HEK293T (cell line): Measurements from ENCODE around the gene RHOB.
"Not testable (repeated sequence)": the region's sequence is repeated elsewhere in the genome, so short reads cannot be mapped to it uniquely, and the experiment has no call there.

ENCODE experiments used
- CTCF ChIA-PET: fragments of 350-600 bp; formaldehyde crosslinking; extraction: SDS; loops from one replicate; lab custom pipeline; 2021; ENCODE audit warnings: antibody characterized with exemption, inconsistent platforms; lab: Yijun Ruan, JAX
- POLR2A ChIA-PET: fragments of 350-600 bp; formaldehyde crosslinking; extraction: SDS; loops from one replicate; lab custom pipeline; 2020; ENCODE audit warnings: antibody characterized with exemption, inconsistent platforms; lab: Yijun Ruan, JAX
- DNase-seq: peaks from one replicate; pipeline ENCODE4 v3.0.0; 2012; ENCODE audit warnings: mixed read lengths; ENCODE audit errors: extremely low spot score
- ARNT ChIP-seq: fragments of 450-650 bp; IDR thresholded peaks from 2 replicates; pipeline ENCODE4 v1.6.1; 2017; ENCODE audit warnings: mild to moderate bottlenecking
- BHLHE40 ChIP-seq: fragments of 450-650 bp; IDR thresholded peaks from 2 replicates; pipeline ENCODE4 v1.6.1; 2016; ENCODE audit warnings: mild to moderate bottlenecking, moderate library complexity, borderline replicate concordance
- CTBP1 ChIP-seq: fragments of 450-650 bp; IDR thresholded peaks from 2 replicates; pipeline ENCODE4 v1.6.1; 2016; ENCODE audit warnings: borderline replicate concordance
- ELF4 ChIP-seq: fragments of 450-650 bp; IDR thresholded peaks from 2 replicates; pipeline ENCODE4 v1.6.1; 2017; ENCODE audit warnings: antibody characterized with exemption
- FOXA1 ChIP-seq: fragments of 450-650 bp; IDR thresholded peaks from 2 replicates; pipeline ENCODE4 v1.6.1; 2016; ENCODE audit warnings: mild to moderate bottlenecking
- FOXK2 ChIP-seq: fragments of 450-650 bp; IDR thresholded peaks from 2 replicates; pipeline ENCODE4 v1.6.1; 2016; ENCODE audit warnings: mild to moderate bottlenecking
- FOXM1 ChIP-seq: fragments of 450-650 bp; IDR thresholded peaks from 2 replicates; pipeline ENCODE4 v1.6.1; 2017; ENCODE audit warnings: mild to moderate bottlenecking, borderline replicate concordance
- HDGF ChIP-seq: fragments of 450-650 bp; IDR thresholded peaks from 2 replicates; pipeline ENCODE4 v1.6.1; 2017; ENCODE audit warnings: antibody characterized with exemption, borderline replicate concordance
- L3MBTL2 ChIP-seq: fragments of 450-650 bp; conservative IDR thresholded peaks from 2 replicates; pipeline ENCODE4 v1.6.1; 2016; ENCODE audit warnings: mild to moderate bottlenecking
- LEF1 ChIP-seq: fragments of 450-650 bp; IDR thresholded peaks from 2 replicates; pipeline ENCODE4 v1.6.1; 2017; ENCODE audit warnings: mild to moderate bottlenecking, borderline replicate concordance
- NFRKB ChIP-seq: fragments of 450-650 bp; IDR thresholded peaks from 2 replicates; pipeline ENCODE4 v1.6.1; 2016; ENCODE audit warnings: mild to moderate bottlenecking, moderate library complexity
- PKNOX1 ChIP-seq: fragments of 450-650 bp; IDR thresholded peaks from 2 replicates; pipeline ENCODE4 v1.6.1; 2016
- SP1 ChIP-seq: fragments of 450-650 bp; IDR thresholded peaks from 2 replicates; pipeline ENCODE4 v1.6.1; 2017
- SUZ12 ChIP-seq: fragments of 450-650 bp; IDR thresholded peaks from 2 replicates; pipeline ENCODE4 v1.6.1; 2016; ENCODE audit warnings: mild to moderate bottlenecking
- TARDBP ChIP-seq: fragments of 450-650 bp; IDR thresholded peaks from 2 replicates; pipeline ENCODE4 v1.6.1; 2016
- ZNF384 ChIP-seq: fragments of 450-650 bp; IDR thresholded peaks from 2 replicates; pipeline ENCODE4 v1.6.1; 2016

RHOB gene

GRCh38 chr2:20434588-20435294 lies 12.1 kb upstream of the RHOB start:
- no peak for DNase-seq
- ChIA-PET POLR2A (no interaction called here), CTCF (no interaction called here)
- TF ChIP-seq ZNF384: no peak
- TF ChIP-seq BHLHE40: no peak

GRCh38 chr2:20435456-20435855 lies 11.4 kb upstream of the RHOB start:
- DNase-seq, POLR2A ChIA-PET: not testable (repeated sequence)
- CTCF ChIA-PET: interaction anchor here (0.7 kb wide), 1 partner anchor 66 kb away, joined by 3 read pairs; no protein-coding TSS in a partner anchor

- TF ChIP-seq SP1 (no peak), PKNOX1 (no peak), L3MBTL2 (no peak), TARDBP (no peak), SUZ12 (no peak), HDGF (no peak), FOXM1 (no peak), LEF1 (no peak), ELF4 (no peak), FOXK2 (no peak), CTBP1 (no peak), FOXA1 (no peak), NFRKB (no peak), ARNT (no peak), ZNF384 (no peak), BHLHE40 (no peak)
- CTCF ChIA-PET: interaction anchor here (0.8 to 3.1 kb wide), 8 partner anchors 10 to 214 kb away, joined by 3 to 15 read pairs (median 4); partner anchors contain the start of genes HS1BP3 and RHOB
- POLR2A ChIA-PET: interaction anchor here (4.9 kb wide), 1 partner anchor 12 kb away, joined by 69 read pairs; the partner anchor contains the start of gene RHOB
- DNase-seq: no peak
Observed at GRCh38 chr2:20436716-20437470, 10.0 kb upstream of the RHOB start.

GRCh38 chr2:20438334-20439192 lies 8.3 kb upstream of the RHOB start:
- ChIA-PET CTCF (interaction anchor here (0.8 to 3.1 kb wide), 6 partner anchors 17 to 213 kb away, joined by 4 to 15 read pairs (median 7); partner anchors contain the start of gene HS1BP3), POLR2A (interaction anchor here (1.0 to 4.9 kb wide), 4 partner anchors 10 to 212 kb away, joined by 3 to 69 read pairs (median 6); partner anchors contain the start of genes HS1BP3 and RHOB)
- TF ChIP-seq L3MBTL2 (no peak), PKNOX1 (no peak), TARDBP (no peak), FOXM1 (no peak), ARNT (no peak), LEF1 (no peak), FOXK2 (no peak), FOXA1 (no peak), SUZ12 (no peak), CTBP1 (no peak), NFRKB (no peak), SP1 (no peak), ELF4 (no peak)
- DNase-seq: no peak

GRCh38 chr2:20439193-20439475 lies 7.7 kb upstream of the RHOB start:
- DNase-seq: no peak
- CTCF ChIA-PET: interaction anchor here (0.8 to 3.1 kb wide), 6 partner anchors 17 to 212 kb away, joined by 4 to 15 read pairs (median 4); partner anchors contain the start of gene HS1BP3
- TF ChIP-seq SUZ12: no peak
- POLR2A ChIA-PET: interaction anchor here (0.6 to 4.9 kb wide), 5 partner anchors 10 to 212 kb away, joined by 3 to 69 read pairs (median 3); partner anchors contain the start of genes HS1BP3 and RHOB

- TF ChIP-seq SP1 (no peak), NFRKB (no peak), FOXM1 (no peak), ELF4 (no peak), FOXA1 (no peak), PKNOX1 (no peak), FOXK2 (no peak), TARDBP (no peak), LEF1 (no peak), CTBP1 (no peak), HDGF (no peak), L3MBTL2 (no peak), SUZ12 (no peak), BHLHE40 (no peak), ARNT (no peak), ZNF384 (no peak)
- no peak for DNase-seq
- CTCF ChIA-PET: interaction anchor here (0.6 to 3.1 kb wide), 12 partner anchors 10 to 225 kb away, joined by 3 to 15 read pairs (median 4); partner anchors contain the start of gene HS1BP3
- POLR2A ChIA-PET: interaction anchor here (0.6 to 4.9 kb wide), 5 partner anchors 9 to 211 kb away, joined by 3 to 69 read pairs (median 3); partner anchors contain the start of genes HS1BP3 and RHOB
Observed at GRCh38 chr2:20439503-20439902, 7.4 kb upstream of the RHOB start.
